IMR-90 (cell line): ENCODE measurements around the gene RCBTB1. TPM values are rescaled to one million over a fixed set of nuclear protein-coding genes. Genes with fewer than 3 reads are reported as not detected.

Experiments
- ATAC-seq: fragments of 200-7000 bp; cut with Tn5 transposase; 2 replicates; pipeline ENCODE4 v1.9.1; 2020; ENCODE audit warnings: low read depth, mild to moderate bottlenecking, moderate library complexity
- BruUV-seq: library from RNA; stranded (reverse); fragments of 400-500 nt; replicated peaks from 2 replicates; lab custom pipeline; 2021; lab: Mats Ljungman, UMichigan
- CTCF ChIA-PET: fragments of 300-600 bp; formaldehyde crosslinking; extraction: SDS; loops from one replicate; lab custom pipeline; 2021; ENCODE audit warnings: antibody characterized with exemption; lab: Yijun Ruan, JAX
- POLR2A ChIA-PET: fragments of 300-600 bp; sonication (Branson Sonifier 250); formaldehyde crosslinking; loops from one replicate; lab custom pipeline; 2022; ENCODE audit warnings: antibody characterized with exemption; ENCODE audit not compliant: unreplicated experiment; lab: Charles Lee
- DNase-seq: peaks from one replicate; pipeline ENCODE4 v3.0.0; 2013
- H2AFZ ChIP-seq: replicated peaks from 2 replicates; pipeline ENCODE3; 2013; ENCODE audit warnings: low read length, mild to moderate bottlenecking; ENCODE audit not compliant: poor library complexity
- H2AK5ac ChIP-seq: 2 replicates; pipeline ENCODE4 v1.6.1; 2013; ENCODE audit warnings: low read depth, low read length, inconsistent platforms
- H2AK9ac ChIP-seq: replicated peaks from 2 replicates; pipeline ENCODE3; 2013; ENCODE audit warnings: mild to moderate bottlenecking, low read depth, low read length, moderate library complexity; ENCODE audit not compliant: poor library complexity
- H2BK120ac ChIP-seq: 2 replicates; pipeline ENCODE4 v1.6.1; 2013; ENCODE audit warnings: low read depth, low read length, inconsistent platforms
- H2BK15ac ChIP-seq: 3 replicates; pipeline ENCODE4 v1.6.1; 2013; ENCODE audit warnings: low read depth, low read length, inconsistent platforms
- H2BK20ac ChIP-seq: 2 replicates; pipeline ENCODE4 v1.6.1; 2013; ENCODE audit warnings: low read depth, mild to moderate bottlenecking, inconsistent platforms, low read length, moderate library complexity
- H2BK5ac ChIP-seq: 2 replicates; pipeline ENCODE4 v1.6.1; 2013; ENCODE audit warnings: mild to moderate bottlenecking, low read depth, low read length, inconsistent platforms; ENCODE audit not compliant: poor library complexity, severe bottlenecking
- H3K14ac ChIP-seq: replicated peaks from 2 replicates; pipeline ENCODE4 v1.6.1; 2013; ENCODE audit warnings: low read depth, low read length, inconsistent platforms
- H3K18ac ChIP-seq: 2 replicates; pipeline ENCODE4 v1.6.1; 2013; ENCODE audit warnings: low read depth, low read length, control low read depth
- H3K23ac ChIP-seq: 2 replicates; pipeline ENCODE4 v1.6.1; 2013; ENCODE audit warnings: low read depth, low read length, inconsistent platforms
- H3K27ac ChIP-seq: 2 replicates; pipeline ENCODE4 v1.5.1; 2013; ENCODE audit warnings: mild to moderate bottlenecking, control low read depth, low read length; ENCODE audit not compliant: insufficient read depth
- H3K27me3 ChIP-seq: 2 replicates; pipeline ENCODE4 v1.6.1; 2013; ENCODE audit warnings: low read length; ENCODE audit not compliant: control insufficient read depth, insufficient read depth
- H3K36me3 ChIP-seq: 2 replicates; pipeline ENCODE4 v1.6.1; 2013; ENCODE audit warnings: low read length, mixed read lengths; ENCODE audit not compliant: control insufficient read depth, insufficient read depth
- H3K4ac ChIP-seq: 2 replicates; pipeline ENCODE4 v1.6.1; 2013; ENCODE audit warnings: low read depth, low read length, inconsistent platforms
- H3K4me1 ChIP-seq: 2 replicates; pipeline ENCODE4 v1.6.1; 2013; ENCODE audit warnings: low read length, mixed read lengths; ENCODE audit not compliant: control insufficient read depth, insufficient read depth
- H3K4me2 ChIP-seq: 2 replicates; pipeline ENCODE4 v1.6.1; 2013; ENCODE audit warnings: low read depth, mild to moderate bottlenecking, control low read depth, low read length, moderate library complexity
- H3K4me3 ChIP-seq: 2 replicates; pipeline ENCODE4 v1.5.1; 2013; ENCODE audit warnings: low read depth, mild to moderate bottlenecking, control low read depth, low read length, moderate library complexity; ENCODE audit not compliant: insufficient read depth
- H3K56ac ChIP-seq: 2 replicates; pipeline ENCODE4 v1.6.1; 2013; ENCODE audit warnings: low read length, inconsistent platforms; ENCODE audit not compliant: insufficient read depth; ENCODE audit errors: extremely low read depth
- H3K79me1 ChIP-seq, 2 experiments: 2 replicates each; pipeline ENCODE4 v1.6.1; 2013; ENCODE audit warnings: low read length in 2 of 2, inconsistent platforms in 1 of 2, low read depth in 1 of 2
- H3K9ac ChIP-seq: 2 replicates; pipeline ENCODE4 v1.6.1; 2013; ENCODE audit warnings: low read depth, low read length, control low read depth
- H3K9me1 ChIP-seq: 2 replicates; pipeline ENCODE4 v1.6.1; 2013; ENCODE audit warnings: low read length, inconsistent platforms; ENCODE audit not compliant: insufficient read depth
- H3K9me3 ChIP-seq: 2 replicates; pipeline ENCODE4 v1.6.1; 2013; ENCODE audit warnings: low read length; ENCODE audit not compliant: control insufficient read depth, insufficient read depth
- H4K20me1 ChIP-seq: 2 replicates; pipeline ENCODE4 v1.6.1; 2013; ENCODE audit warnings: low read length, inconsistent platforms; ENCODE audit not compliant: insufficient read depth
- H4K5ac ChIP-seq: 2 replicates; pipeline ENCODE4 v1.6.1; 2013; ENCODE audit warnings: mild to moderate bottlenecking, low read depth, low read length, control low read depth
- H4K8ac ChIP-seq, 2 experiments: 2 replicates each; pipeline ENCODE4 v1.6.1; 2013; ENCODE audit warnings: low read depth in 2 of 2, low read length in 2 of 2, control low read depth in 1 of 2, inconsistent platforms in 1 of 2
- H4K91ac ChIP-seq: 2 replicates; pipeline ENCODE4 v1.6.1; 2013; ENCODE audit warnings: low read depth, low read length, inconsistent platforms; ENCODE audit not compliant: insufficient read depth
- CEBPB ChIP-seq: IDR thresholded peaks from 2 replicates; pipeline ENCODE4 v1.6.1; 2012; ENCODE audit warnings: low read depth, low read length, improper control_type of control experiment
- CHD1 ChIP-seq: IDR thresholded peaks from 2 replicates; pipeline ENCODE4 v1.6.1; 2012; ENCODE audit warnings: low read depth, low read length, improper control_type of control experiment
- CTCF ChIP-seq: conservative IDR thresholded peaks from 2 replicates; pipeline ENCODE4 v1.5.1; 2012; ENCODE audit warnings: mild to moderate bottlenecking, low read depth, low read length, improper control_type of control experiment
- ELK1 ChIP-seq: fragments of 150-350 bp; IDR thresholded peaks from 2 replicates; pipeline ENCODE4 v1.6.1; 2016; ENCODE audit warnings: low read depth, mild to moderate bottlenecking, low read length, moderate library complexity, borderline replicate concordance
- FOS ChIP-seq: fragments of 150-350 bp; IDR thresholded peaks from 2 replicates; pipeline ENCODE4 v1.6.1; 2016; ENCODE audit warnings: low read depth, low read length
- MAFK ChIP-seq: IDR thresholded peaks from 2 replicates; pipeline ENCODE4 v1.6.1; 2012; ENCODE audit warnings: low read depth, low read length, improper control_type of control experiment
- MAZ ChIP-seq: IDR thresholded peaks from 2 replicates; pipeline ENCODE4 v1.6.1; 2012; ENCODE audit warnings: low read depth, mild to moderate bottlenecking, low read length, improper control_type of control experiment, moderate library complexity, borderline replicate concordance
- MXI1 ChIP-seq: IDR thresholded peaks from 2 replicates; pipeline ENCODE4 v1.6.1; 2012; ENCODE audit warnings: low read depth, mild to moderate bottlenecking, low read length, moderate library complexity, borderline replicate concordance
- NFE2L2 ChIP-seq: fragments of 150-350 bp; IDR thresholded peaks from 2 replicates; pipeline ENCODE4 v1.6.1; 2016; ENCODE audit warnings: low read depth, mild to moderate bottlenecking, low read length
- POLR2A ChIP-seq: IDR thresholded peaks from 2 replicates; pipeline ENCODE4 v1.6.1; 2012; ENCODE audit warnings: mild to moderate bottlenecking, low read depth, low read length
- RAD21 ChIP-seq: IDR thresholded peaks from 2 replicates; pipeline ENCODE4 v1.6.1; 2012; ENCODE audit warnings: low read length, improper control_type of control experiment
- RCOR1 ChIP-seq: IDR thresholded peaks from 2 replicates; pipeline ENCODE4 v1.6.1; 2012; ENCODE audit warnings: mild to moderate bottlenecking, low read length, improper control_type of control experiment; ENCODE audit not compliant: insufficient replicate concordance
- RFX5 ChIP-seq: IDR thresholded peaks from 2 replicates; pipeline ENCODE4 v1.8.0; 2012; ENCODE audit warnings: low read depth, mild to moderate bottlenecking, low read length, moderate library complexity
- SMC3 ChIP-seq: fragments of 150-350 bp; IDR thresholded peaks from 2 replicates; pipeline ENCODE4 v1.6.1; 2016; ENCODE audit warnings: low read depth, mild to moderate bottlenecking, antibody characterized with exemption, low read length, moderate library complexity
- USF2 ChIP-seq: fragments of 150-350 bp; IDR thresholded peaks from 2 replicates; pipeline ENCODE4 v1.6.1; 2017; ENCODE audit warnings: mild to moderate bottlenecking, antibody characterized with exemption, low read length, low read depth
- WGBS, 2 experiments: methylation state at CpG; one replicate each; pipeline versions ENCODE4 v1.1.5 to v1.1.7; 2013; ENCODE audit warnings: missing lambda C conversion rate in 2 of 2; ENCODE audit not compliant: insufficient read length in 1 of 2; ENCODE audit errors: extremely low coverage in 2 of 2; 5-methylcytosine and 5-hydroxymethylcytosine counted together
- dilution Hi-C: fragments of 300-500 bp; cut with HindIII; formaldehyde crosslinking; loops from one replicate; pipeline ENCODE4 v1.14.3; 2018; ENCODE audit warnings: low sequenced_read_pairs; ENCODE audit not compliant: unreplicated experiment
- in situ Hi-C: fragments of 300-500 bp; cut with MboI; formaldehyde crosslinking; loops from 3 replicates; pipeline ENCODE4 v1.14.3; 2019; ENCODE audit warnings: low sequenced_read_pairs, inconsistent platforms, mixed read lengths
- intact Hi-C: fragments of 100-400 bp; cut with micrococcal nuclease; formaldehyde crosslinking; loops from 2 replicates; pipeline ENCODE4 v1.10.0; 2022
- polyA plus RNA-seq, 3 experiments: library from polyadenylated mRNA; depleted of rRNA; stranded (reverse); fragments of >200 nt; gene quantifications; 2 replicates each; pipeline ENCODE4 v1.2.3, GENCODE V29; 2012; ENCODE audit warnings: low replicate concordance in 1 of 3
- total RNA-seq: library from RNA; depleted of rRNA; stranded (reverse); fragments of >200 nt; gene quantifications from 2 replicates; pipeline ENCODE4 v1.2.3, GENCODE V29; 2012

Gene RCBTB1
- total and polyA plus RNA-seq, 2 of the 4 experiments (the other 2 are of a cell fraction): 11.3 to 11.6 TPM

- H3K4ac ChIP-seq: no peak overlapping the region
- H3K18ac ChIP-seq: no peak overlapping the region
- no peak overlapping the region for H2BK120ac ChIP-seq
- H3K9me1 ChIP-seq: peaks cover 5% of the 10 kb centered on the region
- H2AK9ac ChIP-seq: no peak overlapping the region
- POLR2A ChIA-PET: no interaction called here
- H3K4me3 ChIP-seq: no peak overlapping the region
- no peaks in the 10 kb centered on the region for H4K20me1 ChIP-seq
- H3K9me3 ChIP-seq: no peaks in the 10 kb centered on the region
- H2BK5ac ChIP-seq: no peak overlapping the region
- no peak overlapping the region for H2BK20ac ChIP-seq
- H3K4me1 ChIP-seq: no peaks in the 10 kb centered on the region; the same call in 1 of the 2 replicates
- no peaks in the 10 kb centered on the region; a peak in 1 of 4 replicates for H3K79me1 ChIP-seq
- CTCF ChIA-PET: interaction anchor here (0.6 kb wide), 2 partner anchors 22 to 87 kb away, joined by 5 to 6 read pairs; no protein-coding TSS in a partner anchor
- H3K27me3 ChIP-seq: no peaks in the 10 kb centered on the region
- H2BK15ac ChIP-seq: no peak overlapping the region
- H3K4me2 ChIP-seq: no peak overlapping the region
- no peak overlapping the region for H4K91ac ChIP-seq
- H3K14ac ChIP-seq: no peak overlapping the region; the same call in 1 of the 2 replicates
- dilution Hi-C loops (no loop called here), in situ Hi-C loops (no loop called here), intact Hi-C loops (no loop called here)
- DNase-seq (no peak), ATAC-seq (no peak)
- no peak overlapping the region for H4K8ac ChIP-seq
- no peak overlapping the region for H3K27ac ChIP-seq
- no peak overlapping the region for H2AK5ac ChIP-seq
- H3K56ac ChIP-seq: no peak overlapping the region
- no peak overlapping the region for H4K5ac ChIP-seq
- no peak overlapping the region for H2AFZ ChIP-seq
- no peak overlapping the region for H3K23ac ChIP-seq
- no TSS peak for BruUV-seq
- H3K9ac ChIP-seq: no peak overlapping the region
- H3K36me3 ChIP-seq: peaks cover 8% of the 10 kb centered on the region
- no CpG with 5 or more reads among the region's 5 CpGs for WGBS, 2 experiments
- no peak for TF ChIP-seq CTCF
- TF ChIP-seq MAZ: no peak
- no peak for TF ChIP-seq RAD21
- no peak for TF ChIP-seq CHD1
- TF ChIP-seq RFX5: no peak
- TF ChIP-seq SMC3: no peak
- TF ChIP-seq CEBPB: no peak
- no peak for TF ChIP-seq MAFK
- TF ChIP-seq USF2: no peak
- TF ChIP-seq NFE2L2: no peak
- TF ChIP-seq RCOR1: no peak
- no peak for TF ChIP-seq POLR2A
- no peak for TF ChIP-seq ELK1
- TF ChIP-seq FOS: no peak
- no peak for TF ChIP-seq MXI1
Observed at GRCh38 chr13:49524740-49525501, 60.4 kb downstream of the RCBTB1 start.
